KMS-11 (cell line): ENCODE measurements around the gene KCNG3.

Experiments
- H2AFZ ChIP-seq: fragments of 200-600 bp; sonication (generic); 2 replicates; pipeline ENCODE4 v1.6.1; 2016; ENCODE audit warnings: antibody characterized with exemption, mixed run types, low read depth
- H3K27ac ChIP-seq: fragments of 200-600 bp; sonication (generic); 2 replicates; pipeline ENCODE4 v1.6.1; 2016; ENCODE audit warnings: mild to moderate bottlenecking, mixed run types
- H3K27me3 ChIP-seq: fragments of 200-600 bp; sonication (generic); 2 replicates; pipeline ENCODE4 v1.6.1; 2017; ENCODE audit warnings: mild to moderate bottlenecking, low read depth, mixed run types, moderate library complexity; ENCODE audit not compliant: insufficient read depth
- H3K36me3 ChIP-seq: fragments of 200-600 bp; sonication (generic); 2 replicates; pipeline ENCODE4 v1.6.1; 2017; ENCODE audit warnings: mild to moderate bottlenecking, mixed run types; ENCODE audit not compliant: insufficient read depth
- H3K4me1 ChIP-seq: fragments of 200-600 bp; sonication (generic); 2 replicates; pipeline ENCODE4 v1.6.1; 2016; ENCODE audit warnings: mild to moderate bottlenecking, low read depth, mixed run types; ENCODE audit not compliant: poor library complexity, severe bottlenecking
- H3K4me2 ChIP-seq: fragments of 200-600 bp; sonication (generic); 2 replicates; pipeline ENCODE4 v1.7.0; 2016; ENCODE audit warnings: mild to moderate bottlenecking, mixed run types
- H3K4me3 ChIP-seq: fragments of 200-600 bp; sonication (generic); IDR thresholded peaks from 2 replicates; pipeline ENCODE4 v1.6.1; 2017; ENCODE audit warnings: low read depth, low read length, mixed read lengths; ENCODE audit not compliant: insufficient read depth
- H3K79me2 ChIP-seq: fragments of 200-600 bp; sonication (generic); 2 replicates; pipeline ENCODE4 v1.6.1; 2016; ENCODE audit warnings: low read depth, mixed run types; ENCODE audit not compliant: insufficient read depth
- H3K9ac ChIP-seq: fragments of 200-600 bp; sonication (generic); 2 replicates; pipeline ENCODE4 v1.6.1; 2016; ENCODE audit warnings: mild to moderate bottlenecking, mixed run types
- H4K20me1 ChIP-seq: fragments of 200-600 bp; sonication (generic); 2 replicates; pipeline ENCODE4 v1.6.1; 2016; ENCODE audit warnings: mild to moderate bottlenecking, mixed run types; ENCODE audit not compliant: insufficient read depth
- CTCF ChIP-seq: fragments of 200-600 bp; sonication (generic); conservative IDR thresholded peaks from 2 replicates; pipeline ENCODE4 v1.6.1; 2017; ENCODE audit warnings: low read depth, mild to moderate bottlenecking, antibody characterized with exemption, low read length, moderate library complexity, mixed read lengths

The KCNG3 gene

GRCh38 chr2:42503291-42503690, 9.5 kb upstream of the KCNG3 start:
- H3K36me3 ChIP-seq = no peaks in the 10 kb centered on the region
- no peaks in the 10 kb centered on the region for H3K79me2 ChIP-seq
- H4K20me1 ChIP-seq = no peaks in the 10 kb centered on the region
- H3K4me1 ChIP-seq = peaks cover 11% of the 10 kb centered on the region
- no peak overlapping the region for H3K9ac ChIP-seq
- H3K4me3 ChIP-seq = no peak overlapping the region
- TF ChIP-seq CTCF = no peak
- H3K27me3 ChIP-seq = no peaks in the 10 kb centered on the region
- H2AFZ ChIP-seq = no peak overlapping the region
- no peak overlapping the region for H3K27ac ChIP-seq
- H3K4me2 ChIP-seq = no peak overlapping the region

GRCh38 chr2:42498497-42498896, 4.7 kb upstream of the KCNG3 start:
- H3K4me2 ChIP-seq = no peak overlapping the region
- no peak overlapping the region for H3K4me3 ChIP-seq
- H3K36me3 ChIP-seq = no peaks in the 10 kb centered on the region
- no peak for TF ChIP-seq CTCF
- no peak overlapping the region for H2AFZ ChIP-seq
- no peak overlapping the region for H3K9ac ChIP-seq
- H3K27me3 ChIP-seq = no peaks in the 10 kb centered on the region
- no peaks in the 10 kb centered on the region for H4K20me1 ChIP-seq
- H3K27ac ChIP-seq = no peak overlapping the region
- H3K4me1 ChIP-seq = peaks cover 7% of the 10 kb centered on the region
- H3K79me2 ChIP-seq = no peaks in the 10 kb centered on the region

- Histone ChIP-seq H3K4me2 (peak overlapping the region; percentile 67), H3K4me1 (peaks cover 7% of the 10 kb centered on the region), H3K36me3 (no peaks in the 10 kb centered on the region), H3K27ac (no peak overlapping the region), H2AFZ (peak overlapping the region; percentile 96; the same call in 1 of the 2 replicates), H3K9ac (no peak overlapping the region), H3K4me3 (no peak overlapping the region), H3K79me2 (no peaks in the 10 kb centered on the region), H4K20me1 (no peaks in the 10 kb centered on the region), H3K27me3 (no peaks in the 10 kb centered on the region)
- no peak for TF ChIP-seq CTCF
Measured at GRCh38 chr2:42495611-42496010, 1.8 kb upstream of the KCNG3 start.

GRCh38 chr2:42495234-42495581, 1.4 kb upstream of the KCNG3 start:
- H3K27ac ChIP-seq = no peak overlapping the region
- TF ChIP-seq CTCF = peak; percentile 50; the same call in 1 of the 2 replicates
- no peak overlapping the region for H3K4me3 ChIP-seq
- H3K36me3 ChIP-seq = no peaks in the 10 kb centered on the region
- no peak overlapping the region for H3K9ac ChIP-seq
- H3K4me1 ChIP-seq = peaks cover 7% of the 10 kb centered on the region
- H3K4me2 ChIP-seq = peak overlapping the region; percentile 67
- H3K27me3 ChIP-seq = no peaks in the 10 kb centered on the region
- H3K79me2 ChIP-seq = no peaks in the 10 kb centered on the region
- H2AFZ ChIP-seq = peak overlapping the region; percentile 96
- no peaks in the 10 kb centered on the region for H4K20me1 ChIP-seq
